KMS-11 (cell line): ENCODE data around the gene ACAD11.
"Not testable (repeated sequence)": the region's sequence is repeated elsewhere in the genome, so short reads cannot be mapped to it uniquely, and the experiment has no call there.

Experiments
- H2AFZ ChIP-seq: fragments of 200-600 bp; sonication (generic); 2 replicates; pipeline ENCODE4 v1.6.1; 2016; ENCODE audit warnings: antibody characterized with exemption, mixed run types, low read depth
- H3K27ac ChIP-seq: fragments of 200-600 bp; sonication (generic); 2 replicates; pipeline ENCODE4 v1.6.1; 2016; ENCODE audit warnings: mild to moderate bottlenecking, mixed run types
- H3K27me3 ChIP-seq: fragments of 200-600 bp; sonication (generic); 2 replicates; pipeline ENCODE4 v1.6.1; 2017; ENCODE audit warnings: mild to moderate bottlenecking, low read depth, mixed run types, moderate library complexity; ENCODE audit not compliant: insufficient read depth
- H3K36me3 ChIP-seq: fragments of 200-600 bp; sonication (generic); 2 replicates; pipeline ENCODE4 v1.6.1; 2017; ENCODE audit warnings: mild to moderate bottlenecking, mixed run types; ENCODE audit not compliant: insufficient read depth
- H3K4me1 ChIP-seq: fragments of 200-600 bp; sonication (generic); 2 replicates; pipeline ENCODE4 v1.6.1; 2016; ENCODE audit warnings: mild to moderate bottlenecking, low read depth, mixed run types; ENCODE audit not compliant: poor library complexity, severe bottlenecking
- H3K4me2 ChIP-seq: fragments of 200-600 bp; sonication (generic); 2 replicates; pipeline ENCODE4 v1.7.0; 2016; ENCODE audit warnings: mild to moderate bottlenecking, mixed run types
- H3K4me3 ChIP-seq: fragments of 200-600 bp; sonication (generic); IDR thresholded peaks from 2 replicates; pipeline ENCODE4 v1.6.1; 2017; ENCODE audit warnings: low read depth, low read length, mixed read lengths; ENCODE audit not compliant: insufficient read depth
- H3K79me2 ChIP-seq: fragments of 200-600 bp; sonication (generic); 2 replicates; pipeline ENCODE4 v1.6.1; 2016; ENCODE audit warnings: low read depth, mixed run types; ENCODE audit not compliant: insufficient read depth
- H3K9ac ChIP-seq: fragments of 200-600 bp; sonication (generic); 2 replicates; pipeline ENCODE4 v1.6.1; 2016; ENCODE audit warnings: mild to moderate bottlenecking, mixed run types
- H4K20me1 ChIP-seq: fragments of 200-600 bp; sonication (generic); 2 replicates; pipeline ENCODE4 v1.6.1; 2016; ENCODE audit warnings: mild to moderate bottlenecking, mixed run types; ENCODE audit not compliant: insufficient read depth
- CTCF ChIP-seq: fragments of 200-600 bp; sonication (generic); conservative IDR thresholded peaks from 2 replicates; pipeline ENCODE4 v1.6.1; 2017; ENCODE audit warnings: low read depth, mild to moderate bottlenecking, antibody characterized with exemption, low read length, moderate library complexity, mixed read lengths

Gene ACAD11

GRCh38 chr3:132605374-132605792, 54.2 kb downstream of the ACAD11 start:
- Histone ChIP-seq H3K27me3 (no peaks in the 10 kb centered on the region), H3K9ac (no peak overlapping the region), H2AFZ (no peak overlapping the region), H3K4me3 (no peak overlapping the region), H3K4me2 (no peak overlapping the region), H3K4me1 (no peaks in the 10 kb centered on the region), H3K36me3 (no peaks in the 10 kb centered on the region), H4K20me1 (no peaks in the 10 kb centered on the region), H3K79me2 (no peaks in the 10 kb centered on the region), H3K27ac (no peak overlapping the region)
- no peak for TF ChIP-seq CTCF

DNA sequence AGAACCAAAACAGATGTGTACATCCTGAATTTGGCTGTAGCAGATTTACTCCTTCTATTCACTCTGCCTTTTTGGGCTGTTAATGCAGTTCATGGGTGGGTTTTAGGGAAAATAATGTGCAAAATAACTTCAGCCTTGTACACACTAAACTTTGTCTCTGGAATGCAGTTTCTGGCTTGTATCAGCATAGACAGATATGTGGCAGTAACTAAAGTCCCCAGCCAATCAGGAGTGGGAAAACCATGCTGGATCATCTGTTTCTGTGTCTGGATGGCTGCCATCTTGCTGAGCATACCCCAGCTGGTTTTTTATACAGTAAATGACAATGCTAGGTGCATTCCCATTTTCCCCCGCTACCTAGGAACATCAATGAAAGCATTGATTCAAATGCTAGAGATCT, 59.0 kb downstream of the ACAD11 start:
- not testable (repeated sequence) for H3K9ac ChIP-seq, H3K27ac ChIP-seq, H3K4me3 ChIP-seq, H3K36me3 ChIP-seq, H3K4me1 ChIP-seq, H2AFZ ChIP-seq, H4K20me1 ChIP-seq, H3K27me3 ChIP-seq, H3K4me2 ChIP-seq, H3K79me2 ChIP-seq

DNA sequence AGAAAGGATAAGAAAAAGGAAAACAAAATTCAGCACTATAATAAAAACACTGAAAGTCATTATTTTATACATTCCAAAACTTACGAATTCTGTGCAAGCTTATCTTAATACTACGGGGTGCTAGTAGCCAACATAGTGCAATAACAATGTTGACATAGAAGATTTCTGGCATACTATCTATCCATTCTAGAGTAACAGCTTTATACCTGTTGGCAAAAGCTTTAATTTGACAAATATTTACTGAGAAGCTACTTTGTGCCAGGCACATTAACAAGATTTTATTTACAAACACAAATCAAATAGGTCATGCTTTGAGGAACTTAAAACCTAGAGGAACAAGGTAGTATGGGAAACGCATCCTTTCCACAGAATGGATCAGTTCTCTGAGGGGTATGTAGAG, 61.4 kb downstream of the ACAD11 start:
- H2AFZ ChIP-seq, result no peak overlapping the region
- H3K9ac ChIP-seq, result no peak overlapping the region
- H3K36me3 ChIP-seq, result no peaks in the 10 kb centered on the region
- no peaks in the 10 kb centered on the region for H3K79me2 ChIP-seq
- no peak overlapping the region for H3K4me2 ChIP-seq
- H3K4me1 ChIP-seq, result no peaks in the 10 kb centered on the region
- H3K27me3 ChIP-seq, result no peaks in the 10 kb centered on the region
- no peaks in the 10 kb centered on the region for H4K20me1 ChIP-seq
- H3K4me3 ChIP-seq, result no peak overlapping the region
- no peak overlapping the region for H3K27ac ChIP-seq
- TF ChIP-seq CTCF, result no peak

- H3K4me1 ChIP-seq, result no peaks in the 10 kb centered on the region
- no peak overlapping the region for H3K4me3 ChIP-seq
- no peak for TF ChIP-seq CTCF
- H3K27me3 ChIP-seq, result no peaks in the 10 kb centered on the region
- H3K4me2 ChIP-seq, result no peak overlapping the region
- no peak overlapping the region for H3K9ac ChIP-seq
- no peaks in the 10 kb centered on the region for H3K36me3 ChIP-seq
- no peaks in the 10 kb centered on the region for H3K79me2 ChIP-seq
- no peaks in the 10 kb centered on the region for H4K20me1 ChIP-seq
- no peak overlapping the region for H2AFZ ChIP-seq
- H3K27ac ChIP-seq, result no peak overlapping the region
These were observed 61.9 kb downstream of the ACAD11 start for GRCh38 chr3:132597660-132598059.

GRCh38 chr3:132596816-132597433, 62.7 kb downstream of the ACAD11 start, which contains the start of gene ACKR4:
TSS of gene ACKR4 (plus strand) at chr3:132597270. CDS start at chr3:132600398, 3,128 bp downstream.
- no peak within 1 kb of the TSS for H3K9ac ChIP-seq
- no peak within 1 kb of the TSS for H3K4me3 ChIP-seq
- H3K4me2 ChIP-seq, result no peak within 1 kb of the TSS
- no peaks in the 10 kb centered on the region for H3K4me1 ChIP-seq
- H3K27ac ChIP-seq, result no peak within 1 kb of the TSS
- no peak within 1 kb of the TSS for H2AFZ ChIP-seq
- H3K27me3 ChIP-seq, result no peaks in the 10 kb centered on the region
- H4K20me1 ChIP-seq, result no peaks in the 10 kb centered on the region
- no peak for TF ChIP-seq CTCF
- H3K79me2 ChIP-seq, result no peaks in the 10 kb centered on the region
- H3K36me3 ChIP-seq, result no peaks in the 10 kb centered on the region
